Measurements from ENCODE around the gene FAM53A.
A peak's percentile ranks its signal among the peaks of the same experiment; 100 is the strongest.
"Not testable (repeated sequence)": the region's sequence is repeated elsewhere in the genome, so short reads cannot be mapped to it uniquely, and the experiment has no call there.

FAM53A gene

GRCh38 chr4:1716065-1716945, 32.2 kb upstream of the FAM53A start:
- no peak for DNase-seq (ENCODE audit: low spot score)

- DNase-seq (ENCODE audit: low spot score) = no peak
Measured at GRCh38 chr4:1715002-1715758, 31.1 kb upstream of the FAM53A start.

- DNase-seq (ENCODE audit: low spot score) = no peak
Measured at GRCh38 chr4:1714303-1715001, 30.3 kb upstream of the FAM53A start.

GRCh38 chr4:1713003-1713851, 29.1 kb upstream of the FAM53A start:
- no peak for DNase-seq (ENCODE audit: low spot score)

GRCh38 chr4:1712216-1713002, 28.3 kb upstream of the FAM53A start, which contains the start of gene SLBP:
Gene SLBP (minus strand): TSS chr4:1712319. CDS start chr4:1712188, 131 bp downstream.
- peak; percentile 99 for DNase-seq (ENCODE audit: low spot score)

GRCh38 chr4:1711571-1712215, 27.6 kb upstream of the FAM53A start:
- no peak for DNase-seq (ENCODE audit: low spot score)

- DNase-seq (ENCODE audit: low spot score) = no peak
Measured at GRCh38 chr4:1711055-1711570, 27.0 kb upstream of the FAM53A start.

GRCh38 chr4:1708581-1708980, 24.5 kb upstream of the FAM53A start:
- DNase-seq (ENCODE audit: low spot score) = no peak

- no peak for DNase-seq (ENCODE audit: low spot score)
Measured at GRCh38 chr4:1706358-1706757, 22.2 kb upstream of the FAM53A start.

- no peak for DNase-seq (ENCODE audit: low spot score)
Measured at GRCh38 chr4:1705732-1706131, 21.6 kb upstream of the FAM53A start.

- DNase-seq (ENCODE audit: low spot score) = no peak
Measured at GRCh38 chr4:1703867-1704266, 19.8 kb upstream of the FAM53A start.

GRCh38 chr4:1701671-1702070, 17.6 kb upstream of the FAM53A start:
- not testable (repeated sequence) for DNase-seq (ENCODE audit: low spot score)

GRCh38 chr4:1695913-1696312, 11.8 kb upstream of the FAM53A start:
- no peak for DNase-seq (ENCODE audit: low spot score)

- peak; percentile 82 for DNase-seq (ENCODE audit: low spot score)
Measured at GRCh38 chr4:1693131-1693896, 9.2 kb upstream of the FAM53A start.

GRCh38 chr4:1691737-1692373, 7.7 kb upstream of the FAM53A start:
- DNase-seq (ENCODE audit: low spot score) = no peak

GRCh38 chr4:1690698-1691097, 6.6 kb upstream of the FAM53A start:
- no peak for DNase-seq (ENCODE audit: low spot score)

- DNase-seq (ENCODE audit: low spot score) = no peak
Measured at GRCh38 chr4:1686440-1687036, 2.4 kb upstream of the FAM53A start.

Measured in CD4-positive, alpha-beta T cell treated with Interleukin-6 at 100 ng/mL for 8 hours (primary cell).